Subcutaneous adipose tissue (tissue), 4 donors: Measurements from ENCODE around the gene SOCS2. TPM values are rescaled to one million over a fixed set of nuclear protein-coding genes. Genes with fewer than 3 reads are reported as not detected.

Experiments
- CTCF ChIP-seq: fragments of 450-650 bp; IDR thresholded peaks from one replicate; pipeline ENCODE4 v1.5.1; 2016; ENCODE audit warnings: low read depth, mild to moderate bottlenecking, control low read depth, antibody characterized with exemption, moderate library complexity
- total RNA-seq, 4 donors: library from RNA; depleted of rRNA; stranded (reverse); fragments of >200 nt; gene quantifications; one replicate each; pipeline ENCODE4 v1.1.0, GENCODE V29; 2016

Gene SOCS2
- total RNA-seq, 4 donors from 2014 or later = 21.8 to 68.9 (median 42.7) TPM

DNA sequence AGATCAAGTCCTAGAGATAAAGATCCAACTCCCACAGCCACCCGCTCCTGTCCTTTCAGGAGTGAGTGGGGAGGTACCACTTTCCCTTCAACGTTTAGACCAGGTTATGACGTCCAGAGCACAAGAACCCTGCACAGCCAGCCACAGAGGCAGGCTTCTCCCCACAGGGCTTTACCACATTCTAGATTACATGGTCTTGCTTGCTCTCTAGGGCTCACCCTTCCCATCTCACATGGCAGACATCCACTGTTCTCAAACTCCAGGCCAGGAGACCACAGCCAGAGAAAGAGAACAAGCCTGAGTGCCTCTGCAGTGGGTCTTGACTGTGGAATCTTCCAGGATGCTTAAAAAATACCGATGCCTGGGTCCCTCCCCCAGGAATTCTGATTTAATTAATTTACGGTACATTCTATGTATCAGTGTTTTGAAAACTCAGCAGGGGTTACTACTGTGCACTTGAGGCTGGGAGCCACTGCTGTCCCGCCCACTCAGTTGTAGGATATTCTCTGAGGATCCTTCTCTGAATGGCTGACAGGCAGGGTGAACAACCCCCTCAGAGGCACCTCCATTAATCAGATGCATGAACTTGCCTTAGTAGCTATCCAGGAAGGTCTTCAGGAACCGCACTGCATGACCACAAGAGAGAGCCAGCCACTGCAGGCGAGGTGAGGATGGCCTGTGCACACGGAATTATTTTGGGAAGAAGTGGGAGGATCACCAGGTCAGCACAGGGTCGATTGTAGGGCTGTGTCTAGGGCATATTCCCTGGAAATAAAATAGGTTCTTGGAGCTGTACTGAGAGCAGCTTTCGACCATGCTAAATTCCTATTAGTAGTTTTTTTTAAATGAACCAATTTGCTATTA lies 21.5 kb upstream of the SOCS2 start:
- TF ChIP-seq CTCF = no peak

DNA sequence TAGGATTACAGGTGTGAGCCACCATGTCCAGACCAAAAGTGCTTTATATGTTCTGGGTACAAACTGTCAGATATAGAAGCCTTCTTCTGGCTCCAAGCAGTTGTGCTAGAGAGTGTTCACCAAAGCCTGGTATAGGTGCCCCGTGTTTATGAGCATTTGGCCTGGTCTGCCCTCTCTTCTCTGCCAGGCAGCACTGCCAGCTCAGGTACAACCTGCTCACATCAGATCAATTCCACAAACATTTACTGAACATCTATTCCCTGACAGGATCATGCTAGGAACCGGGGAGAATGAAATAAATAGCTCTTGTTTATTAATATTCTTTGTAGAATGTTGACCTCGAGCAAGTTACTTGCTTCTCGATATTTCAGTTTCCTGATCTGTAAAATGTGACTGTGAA lies 20.0 kb upstream of the SOCS2 start:
- TF ChIP-seq CTCF = no peak

DNA sequence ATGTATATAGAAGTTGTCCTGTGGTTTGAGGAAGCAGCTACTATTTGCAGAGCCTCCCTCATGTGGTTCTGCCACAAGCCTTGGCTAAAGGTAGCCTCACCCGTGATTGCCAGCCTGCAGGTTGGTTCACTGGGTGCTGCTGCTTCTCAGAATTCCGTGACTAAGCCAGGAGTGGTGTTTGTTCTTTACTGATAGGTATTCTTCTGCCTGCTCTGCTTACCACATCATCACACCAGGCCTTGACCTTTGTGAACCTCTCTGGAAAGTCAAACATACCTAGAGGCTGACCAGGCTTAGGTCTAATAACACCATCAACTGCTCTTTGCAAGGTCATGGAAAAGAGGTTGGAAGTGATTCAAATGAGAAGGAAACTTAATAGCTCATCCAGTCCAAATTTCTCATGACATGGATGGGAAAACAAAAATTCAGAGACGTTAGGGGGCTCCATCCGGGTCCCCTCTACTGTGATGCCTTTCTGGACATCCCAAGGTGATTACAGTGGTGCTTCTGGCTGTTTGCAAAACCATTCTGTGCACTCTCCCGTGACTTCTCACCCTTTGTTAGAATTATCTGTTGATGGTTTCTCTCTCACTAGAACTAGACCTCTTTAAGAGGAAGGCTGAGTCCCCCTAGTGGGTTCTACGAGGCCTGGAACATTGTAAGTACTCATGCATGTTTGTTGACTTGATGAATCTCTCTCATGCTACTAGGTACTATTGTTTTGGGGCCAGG lies 8.5 kb upstream of the SOCS2 start:
- TF ChIP-seq CTCF = no peak

GRCh38 chr12:93565760-93566159 lies 6.7 kb upstream of the SOCS2 start:
- no peak for TF ChIP-seq CTCF

DNA sequence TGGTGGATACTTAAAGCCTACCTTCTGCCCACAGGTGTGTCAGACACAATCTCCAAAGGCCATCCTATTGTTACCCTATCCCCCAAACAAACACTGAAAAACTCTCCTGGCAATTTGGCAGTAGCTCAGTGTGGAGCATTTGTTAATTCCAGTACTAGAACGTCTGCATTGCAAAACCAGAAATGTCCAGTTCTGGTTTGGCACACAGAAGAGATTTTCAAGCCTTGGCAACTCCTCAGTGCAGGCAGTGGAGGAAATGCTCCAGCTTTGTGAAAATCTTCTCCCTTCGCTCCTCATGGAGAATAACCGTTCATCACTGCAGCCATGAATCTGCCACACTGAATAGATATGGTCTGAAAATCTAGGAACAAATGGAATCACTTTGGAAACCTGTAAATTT lies 5.3 kb upstream of the SOCS2 start:
- no peak for TF ChIP-seq CTCF

GRCh38 chr12:93568091-93568490 lies 4.4 kb upstream of the SOCS2 start:
- no peak for TF ChIP-seq CTCF

- TF ChIP-seq CTCF = no peak
Measured at GRCh38 chr12:93569301-93569655, 3.2 kb upstream of the SOCS2 start.
